Heart left ventricle (tissue), 16 donors: ENCODE results near the gene MIER1. TPM values are rescaled to one million over a fixed set of nuclear protein-coding genes. Genes with fewer than 3 reads are reported as not detected.
"Not testable (repeated sequence)": the region's sequence is repeated elsewhere in the genome, so short reads cannot be mapped to it uniquely, and the experiment has no call there.

Experiments
- ATAC-seq, 4 donors: fragments of 200-7000 bp; cut with Tn5 transposase; one replicate each; pipeline ENCODE4 v1.9.1; 2020 to 2022; ENCODE audit warnings: moderate library complexity in 4 of 4, mild to moderate bottlenecking in 3 of 4, moderate number of reproducible peaks in 1 of 4
- DNase-seq, 5 donors: peaks; one replicate each; pipeline ENCODE4 v3.0.0-alpha.2; 2020
- H3K27ac ChIP-seq, 12 donors: fragments of 200-600 bp; sonication (generic) in 4 of 12; one replicate each; pipeline versions ENCODE4 v1.5.0 to v1.8.0; 2016 to 2022; ENCODE audit warnings: mild to moderate bottlenecking in 2 of 12
- H3K27me3 ChIP-seq, 9 donors: fragments of 200-600 bp; sonication (generic) in 2 of 9; one replicate each; pipeline versions ENCODE4 v1.5.1 to v1.8.0; 2016 to 2022; ENCODE audit warnings: mild to moderate bottlenecking in 3 of 9
- H3K36me3 ChIP-seq, 9 donors: fragments of 200-600 bp; sonication (generic) in 2 of 9; one replicate each; pipeline versions ENCODE4 v1.5.0 to v1.8.0; 2018 to 2022; ENCODE audit warnings: mild to moderate bottlenecking in 2 of 9
- H3K4me1 ChIP-seq, 12 donors: fragments of 200-600 bp; sonication (generic) in 4 of 12; one replicate each; pipeline versions ENCODE4 v1.5.0 to v1.8.0; 2016 to 2022; ENCODE audit warnings: mild to moderate bottlenecking in 3 of 12
- H3K4me3 ChIP-seq, 12 donors: fragments of 200-600 bp; sonication (generic) in 4 of 12; one replicate each; pipeline versions ENCODE4 v1.5.0 to v1.8.0; 2017 to 2022; ENCODE audit warnings: mild to moderate bottlenecking in 9 of 12, moderate library complexity in 4 of 12
- H3K9me3 ChIP-seq, 12 donors: fragments of 200-600 bp; sonication (generic) in 4 of 12; one replicate each; pipeline versions ENCODE4 v1.5.0 to v1.8.0; 2016 to 2022; ENCODE audit warnings: mild to moderate bottlenecking in 1 of 12
- POLR2A ChIP-seq, 2 donors: fragments of 450-650 bp; IDR thresholded peaks; one replicate each; pipeline ENCODE4 v1.6.1; 2017; ENCODE audit warnings: antibody characterized with exemption in 2 of 2, mild to moderate bottlenecking in 2 of 2, moderate library complexity in 2 of 2
- WGBS, 4 donors: extraction: QIAGEN DNeasy Blood & Tissue Kit in 2 of 4; methylation state at CpG; one replicate each; pipeline versions ENCODE4 v1.1.5 to v1.1.7; 2013 to 2018; 5-methylcytosine and 5-hydroxymethylcytosine counted together
- intact Hi-C, 10 donors: fragments of 100-400 bp; cut with DNase I; formaldehyde crosslinking; loops; one replicate each; pipeline versions ENCODE4 v1.11.1 to v1.14.2; 2022
- polyA plus RNA-seq, 2 donors: library from polyadenylated mRNA; stranded (reverse); fragments of 200-250 nt; gene quantifications; one replicate each; pipeline ENCODE4 v1.2.3, GENCODE V29; 2013
- total RNA-seq, 9 donors: library from RNA; depleted of rRNA in 2 of 9; stranded (reverse); fragments of >200 nt in 2 of 9; fragmentation: NEBNext Ultra II Directional in 3 of 9; extraction: Animal tissue kit (Norgen Biotek cat#: 25700) in 3 of 9; gene quantifications; one replicate each; pipeline versions ENCODE4 v1.1.0 to v1.2.4, GENCODE V29; 2016 to 2023
- TF ChIP-seq, protein P1 (sequence below), 12 donors: fragments of 200-600 bp; sonication (generic) in 4 of 12; IDR thresholded peaks; one replicate each; pipeline versions ENCODE4 v1.5.0 to v1.8.0; 2018 to 2022; ENCODE audit warnings: antibody characterized with exemption in 12 of 12, mild to moderate bottlenecking in 5 of 12
- donor health status: ischemic (EF 13 %, LVEDD 7.1; RV severe dilation, severe dysfunction).
- donor health status: healthy with polysubstance abuse.
- donor health status: DM: no; HTN: yes; CAD: no.
- donor health status: DM: no; HTN: no; CAD: no.
- donor health status: ischemic (EF 25% LVEDD 6.9; RV normal size, moderate dysfunction).
- donor health status: ischemic (EF 25% LVEDD 5.7; RV mildly dilated, moderate dysfunction).
- donor health status: healthy.
- donor health status: DM: yes; HTN: yes; CAD: no.
- donor health status: ischemic (EF 35%, LVEDD 5.7; RV mildly dilated, moderate dysfunction).
- donor health status: nonischemic (EF 11% LVEDD 7.7; RV severe dilation, severe dysfunction).
- donor health status: DM: yes; HTN: yes; CAD: no.
- donor health status: PGD.
- donor health status: ischemic (EF 29% LVEDD 5.4; RV normal size, mild dysfunction).
- donor health status: nonischemic (EF 23%, LVEDD 6.1; RV moderate dilation, normal function).

MIER1 gene
- total and polyA plus RNA-seq, 11 donors: 7.3 to 23.8 (median 18.7) TPM

DNA sequence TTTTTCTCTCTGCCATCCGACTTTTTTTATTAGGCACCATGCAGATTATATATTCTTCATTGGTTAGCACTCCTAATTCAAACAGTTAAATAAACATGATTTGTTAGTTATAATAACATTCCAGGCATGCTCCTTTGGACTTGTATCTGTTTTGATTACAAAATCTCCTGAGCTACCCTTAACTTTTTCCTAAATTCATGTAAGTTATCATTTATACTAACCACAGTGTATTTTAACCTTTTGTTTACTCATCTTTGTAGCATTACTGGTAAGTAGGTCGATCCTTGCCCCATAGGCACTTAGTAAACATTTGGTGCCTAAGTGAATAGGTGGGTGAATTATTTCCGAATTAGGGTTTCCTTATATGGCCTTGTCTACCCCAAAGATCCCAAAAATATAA lies 43.8 kb downstream of the MIER1 start:
- no peaks in the 10 kb centered on the region for H3K4me1 ChIP-seq
- no peak overlapping the region for H3K4me3 ChIP-seq
- H3K9me3 ChIP-seq: peaks cover 0 to 14% (median 0%) of the 10 kb centered on the region in 12 donors
- TF ChIP-seq POLR2A (IDR thresholded peaks at IDR 0.05): no peak
- TF ChIP-seq, protein P1, sequence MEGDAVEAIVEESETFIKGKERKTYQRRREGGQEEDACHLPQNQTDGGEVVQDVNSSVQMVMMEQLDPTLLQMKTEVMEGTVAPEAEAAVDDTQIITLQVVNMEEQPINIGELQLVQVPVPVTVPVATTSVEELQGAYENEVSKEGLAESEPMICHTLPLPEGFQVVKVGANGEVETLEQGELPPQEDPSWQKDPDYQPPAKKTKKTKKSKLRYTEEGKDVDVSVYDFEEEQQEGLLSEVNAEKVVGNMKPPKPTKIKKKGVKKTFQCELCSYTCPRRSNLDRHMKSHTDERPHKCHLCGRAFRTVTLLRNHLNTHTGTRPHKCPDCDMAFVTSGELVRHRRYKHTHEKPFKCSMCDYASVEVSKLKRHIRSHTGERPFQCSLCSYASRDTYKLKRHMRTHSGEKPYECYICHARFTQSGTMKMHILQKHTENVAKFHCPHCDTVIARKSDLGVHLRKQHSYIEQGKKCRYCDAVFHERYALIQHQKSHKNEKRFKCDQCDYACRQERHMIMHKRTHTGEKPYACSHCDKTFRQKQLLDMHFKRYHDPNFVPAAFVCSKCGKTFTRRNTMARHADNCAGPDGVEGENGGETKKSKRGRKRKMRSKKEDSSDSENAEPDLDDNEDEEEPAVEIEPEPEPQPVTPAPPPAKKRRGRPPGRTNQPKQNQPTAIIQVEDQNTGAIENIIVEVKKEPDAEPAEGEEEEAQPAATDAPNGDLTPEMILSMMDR (IDR thresholded peaks at IDR 0.05): no peak
- intact Hi-C loops: no loop called here
- H3K36me3 ChIP-seq: peaks cover 0 to 99% (median 96%) of the 10 kb centered on the region in 9 donors
- 79 to 97% (median 88%) methylated on average over 3 of the region's 3 CpGs for WGBS, 4 donors
- no peak overlapping the region for H3K27ac ChIP-seq
- H3K27me3 ChIP-seq: no peaks in the 10 kb centered on the region
- DNase-seq (no peak), ATAC-seq (no peak)

DNA sequence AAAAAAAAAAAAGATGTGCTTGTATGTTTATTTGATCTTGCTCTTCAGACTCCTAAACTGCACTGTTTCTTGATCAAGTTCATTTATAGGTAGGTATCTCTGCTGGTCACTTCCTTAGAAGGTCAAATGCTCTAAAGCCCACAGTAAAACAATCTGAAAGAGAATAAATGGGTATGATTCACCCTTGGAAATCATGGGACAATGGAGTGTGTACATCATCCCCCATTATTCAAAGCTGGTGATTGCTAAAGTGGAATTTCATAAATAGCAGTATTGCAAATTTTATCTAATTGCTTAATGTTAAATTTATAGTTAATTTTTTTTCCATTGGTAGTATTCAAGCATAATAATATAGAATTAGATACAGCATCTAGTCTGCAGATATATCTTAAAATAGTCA lies 53.4 kb downstream of the MIER1 start:
- Histone ChIP-seq H3K9me3 (no peaks in the 10 kb centered on the region), H3K27me3 (no peaks in the 10 kb centered on the region), H3K27ac (no peak overlapping the region), H3K4me1 (peaks cover 0 to 28% (median 4%) of the 10 kb centered on the region in 12 donors), H3K4me3 (no peak overlapping the region), H3K36me3 (peaks cover 2 to 95% (median 91%) of the 10 kb centered on the region in 9 donors)
- no peak for ATAC-seq
- intact Hi-C loops: no loop called here
- TF ChIP-seq POLR2A (IDR thresholded peaks at IDR 0.05): no peak
- TF ChIP-seq, protein P1 (IDR thresholded peaks at IDR 0.05): no peak
- DNase-seq: no peak

DNA sequence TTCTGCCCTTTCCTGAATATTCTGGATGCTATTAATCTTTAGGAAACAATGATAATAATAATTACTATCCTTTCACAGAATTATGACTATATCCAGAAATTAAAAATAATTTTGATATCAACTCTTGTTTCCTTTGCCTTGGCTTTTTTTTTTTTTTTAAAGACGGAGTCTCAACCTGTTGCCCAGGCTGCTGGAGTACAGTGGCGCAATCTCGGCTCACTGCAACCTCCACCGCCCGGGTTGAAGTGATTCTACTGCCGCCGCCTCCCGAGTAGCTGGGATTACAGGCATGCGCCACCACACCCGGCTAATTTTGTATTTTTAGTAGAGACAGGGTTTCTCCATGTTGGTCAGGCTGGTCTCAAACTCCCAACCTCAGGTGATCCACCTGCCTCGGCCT lies 54.8 kb downstream of the MIER1 start:
- H3K27me3 ChIP-seq, intact Hi-C loops, DNase-seq, H3K27ac ChIP-seq, H3K9me3 ChIP-seq, ATAC-seq, H3K4me3 ChIP-seq: not testable (repeated sequence)
- Histone ChIP-seq H3K36me3 (peaks cover 2 to 95% (median 91%) of the 10 kb centered on the region in 9 donors), H3K4me1 (peaks cover 0 to 28% (median 4%) of the 10 kb centered on the region in 12 donors)
- 94 to 98% (median 96%) methylated on average over 11 of the region's 11 CpGs for WGBS, 4 donors

DNA sequence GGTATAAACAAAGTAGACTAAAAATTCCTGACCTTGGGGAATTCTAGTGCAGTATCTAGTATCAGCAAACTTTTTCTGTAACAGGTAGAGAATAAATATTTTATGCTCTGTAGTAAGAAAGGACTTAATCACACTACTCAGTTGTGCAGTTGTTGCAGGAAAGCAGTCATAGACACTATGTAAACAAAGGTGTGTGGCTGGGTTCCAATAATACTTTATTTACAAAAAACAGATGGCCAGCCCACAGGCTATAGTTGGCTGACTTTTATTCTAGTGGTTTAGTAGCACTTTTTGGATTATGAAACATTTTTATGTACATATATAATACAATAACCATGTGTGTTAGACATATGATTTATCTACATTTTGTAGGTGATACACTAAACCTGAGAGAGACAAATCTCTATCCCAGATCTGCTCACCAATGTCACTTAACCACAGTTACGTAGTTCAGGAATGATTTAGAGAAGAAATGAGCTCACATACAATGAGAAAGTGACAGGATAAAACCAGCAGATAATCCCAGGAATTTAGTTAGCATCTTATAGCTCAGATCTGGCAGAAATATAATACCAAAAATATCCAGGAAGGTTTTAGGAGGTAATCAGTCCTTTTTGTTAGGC lies 56.1 kb downstream of the MIER1 start:
- no peaks in the 10 kb centered on the region for H3K9me3 ChIP-seq
- no peak for ATAC-seq
- H3K4me1 ChIP-seq: peaks cover 0 to 28% (median 4%) of the 10 kb centered on the region in 12 donors
- no peaks in the 10 kb centered on the region for H3K27me3 ChIP-seq
- DNase-seq: no peak
- 64 to 72% (median 69%) methylated on average over 1 of the region's 1 CpG for WGBS, 4 donors
- H3K36me3 ChIP-seq: peaks cover 2 to 95% (median 91%) of the 10 kb centered on the region in 9 donors
- TF ChIP-seq, protein P1 (IDR thresholded peaks at IDR 0.05): no peak
- TF ChIP-seq POLR2A (IDR thresholded peaks at IDR 0.05): no peak
- H3K27ac ChIP-seq: peak overlapping the region in 5 of 12 donors; percentile 29 to 66 (median 49)
- peak overlapping the region in 7 of 12 donors; percentile 19 to 57 (median 46) for H3K4me3 ChIP-seq
- intact Hi-C loops: no loop called here
